ENCODE data around the gene COQ10A.
"Not testable (repeated sequence)": the region's sequence is repeated elsewhere in the genome, so short reads cannot be mapped to it uniquely, and the experiment has no call there.

Gene COQ10A

GRCh38 chr12:56260921-56261320 lies 5.8 kb upstream of the COQ10A start:
- no peaks in the 10 kb centered on the region for H3K27me3 ChIP-seq (ENCODE audit: insufficient read depth, poor library complexity, severe bottlenecking)
- H3K4me1 ChIP-seq (ENCODE audit: insufficient read depth, poor library complexity, severe bottlenecking): peaks cover 18% of the 10 kb centered on the region
- ATAC-seq (ENCODE audit: low read depth): no peak
- no peaks in the 10 kb centered on the region for H3K9me3 ChIP-seq (ENCODE audit: severe bottlenecking)
- peak overlapping the region; percentile 67 for H3K27ac ChIP-seq (ENCODE audit: poor library complexity, severe bottlenecking)
- no peak for TF ChIP-seq CTCF (IDR thresholded peaks at IDR 0.05; ENCODE audit: poor library complexity, severe bottlenecking)
- DNase-seq (ENCODE audit: low spot score): no peak
- no peak overlapping the region for H3K4me3 ChIP-seq (ENCODE audit: severe bottlenecking)
- peaks cover 11% of the 10 kb centered on the region for H3K36me3 ChIP-seq (ENCODE audit: low read depth)

GRCh38 chr12:56261503-56262232 lies 5.1 kb upstream of the COQ10A start:
- peaks cover 3% of the 10 kb centered on the region for H3K36me3 ChIP-seq (ENCODE audit: low read depth)
- H3K4me3 ChIP-seq (ENCODE audit: severe bottlenecking): no peak overlapping the region
- ATAC-seq (ENCODE audit: low read depth): peak; percentile 68
- no peaks in the 10 kb centered on the region for H3K27me3 ChIP-seq (ENCODE audit: insufficient read depth, poor library complexity, severe bottlenecking)
- TF ChIP-seq CTCF (IDR thresholded peaks at IDR 0.05; ENCODE audit: poor library complexity, severe bottlenecking): peak; percentile 27
- no peak for DNase-seq (ENCODE audit: low spot score)
- peak overlapping the region; percentile 67 for H3K27ac ChIP-seq (ENCODE audit: poor library complexity, severe bottlenecking)
- no peaks in the 10 kb centered on the region for H3K9me3 ChIP-seq (ENCODE audit: severe bottlenecking)
- peaks cover 19% of the 10 kb centered on the region for H3K4me1 ChIP-seq (ENCODE audit: insufficient read depth, poor library complexity, severe bottlenecking)

- H3K27ac ChIP-seq (ENCODE audit: poor library complexity, severe bottlenecking); DNase-seq (ENCODE audit: low spot score); H3K27me3 ChIP-seq (ENCODE audit: insufficient read depth, poor library complexity, severe bottlenecking); H3K4me3 ChIP-seq (ENCODE audit: severe bottlenecking); ATAC-seq (ENCODE audit: low read depth); H3K36me3 ChIP-seq (ENCODE audit: low read depth); H3K9me3 ChIP-seq (ENCODE audit: severe bottlenecking): not testable (repeated sequence)
- peaks cover 19% of the 10 kb centered on the region for H3K4me1 ChIP-seq (ENCODE audit: insufficient read depth, poor library complexity, severe bottlenecking)
Observed at GRCh38 chr12:56262955-56263354, 3.8 kb upstream of the COQ10A start.

- Histone ChIP-seq H3K4me1 (ENCODE audit: insufficient read depth, poor library complexity, severe bottlenecking) (peaks cover 15% of the 10 kb centered on the region), H3K27ac (ENCODE audit: poor library complexity, severe bottlenecking) (peak overlapping the region; percentile 46), H3K4me3 (ENCODE audit: severe bottlenecking) (peak overlapping the region; percentile 65)
- not testable (repeated sequence) for ATAC-seq (ENCODE audit: low read depth); H3K27me3 ChIP-seq (ENCODE audit: insufficient read depth, poor library complexity, severe bottlenecking); H3K9me3 ChIP-seq (ENCODE audit: severe bottlenecking); H3K36me3 ChIP-seq (ENCODE audit: low read depth); DNase-seq (ENCODE audit: low spot score)
Observed at GRCh38 chr12:56266068-56266692, 562 bp upstream of the COQ10A start.

- no peaks in the 10 kb centered on the region for H3K27me3 ChIP-seq (ENCODE audit: insufficient read depth, poor library complexity, severe bottlenecking)
- no peak for ATAC-seq (ENCODE audit: low read depth)
- H3K9me3 ChIP-seq (ENCODE audit: severe bottlenecking): no peaks in the 10 kb centered on the region
- no peak for DNase-seq (ENCODE audit: low spot score)
- TF ChIP-seq CTCF (IDR thresholded peaks at IDR 0.05; ENCODE audit: poor library complexity, severe bottlenecking): no peak
- peaks cover 14% of the 10 kb centered on the region for H3K36me3 ChIP-seq (ENCODE audit: low read depth)
- H3K4me1 ChIP-seq (ENCODE audit: insufficient read depth, poor library complexity, severe bottlenecking): peaks cover 4% of the 10 kb centered on the region
- peak overlapping the region; percentile 65 for H3K4me3 ChIP-seq (ENCODE audit: severe bottlenecking)
- peak overlapping the region; percentile 46 for H3K27ac ChIP-seq (ENCODE audit: poor library complexity, severe bottlenecking)
Observed at GRCh38 chr12:56267443-56268071, 815 bp downstream of the COQ10A start.

All from RWPE2 (cell line).